ENCODE data around the gene SREBF2. TPM values are rescaled to one million over a fixed set of nuclear protein-coding genes. Genes with fewer than 3 reads are reported as not detected.

Gene SREBF2
- total and polyA plus RNA-seq, 9 of the 15 experiments (the other 6 are each of a cell fraction or from before 2014, with no cell fraction given), result 1.1 to 84.2 (median 26.9) TPM

- no peaks in the 10 kb centered on the region for H3K9me1 ChIP-seq (ENCODE audit: control insufficient read depth, insufficient read depth, low read length)
- no peaks in the 10 kb centered on the region for H3K27me3 ChIP-seq (ENCODE audit: control insufficient read depth in 2 of 2, insufficient read depth in 2 of 2, low read length in 2 of 2)
- ChIA-PET POLR2A (interaction anchor here (1.4 kb wide), 1 partner anchor 13 kb away, joined by 6 read pairs; the partner anchor contains the start of gene CCDC134), CTCF (ENCODE audit: low intra/inter-chr PET ratio) (no interaction called here)
- WGBS (ENCODE audit: insufficient coverage, low coverage, missing lambda C conversion rate), result 15% methylated on average over 2 of the region's 2 CpGs
- H3K36me3 ChIP-seq (ENCODE audit: control insufficient read depth, insufficient read depth, low read length), result no peaks in the 10 kb centered on the region
- in situ Hi-C loops (cut with MboI), result no loop called here
- H3K79me2 ChIP-seq (ENCODE audit: control insufficient read depth, insufficient read depth, low read length), result no peaks in the 10 kb centered on the region
- no peak overlapping the region for H3K27ac ChIP-seq (ENCODE audit: extremely low read depth, low read depth, low read length)
- no peak for FAIRE-seq
- H3K9me3 ChIP-seq (replicated peaks; ENCODE audit: control insufficient read depth, insufficient read depth, low read depth, low read length), result no peaks in the 10 kb centered on the region
- no peak for ATAC-seq
- DNase-seq (ENCODE audit: extremely low read depth in 1 of 4, low spot score in 3 of 4), result no peak
- no peak overlapping the region for H3K4me3 ChIP-seq
- H3K4me1 ChIP-seq (replicated peaks in 1 of 2; ENCODE audit: control insufficient read depth in 2 of 2, insufficient read depth in 2 of 2, low read length in 2 of 2), result no peaks in the 10 kb centered on the region
- no peak overlapping the region for H3K9ac ChIP-seq (ENCODE audit: insufficient read depth in 1 of 2, low read depth in 2 of 2, low read length in 2 of 2)
- H4K20me1 ChIP-seq (replicated peaks; ENCODE audit: control insufficient read depth, insufficient read depth, low read length), result no peaks in the 10 kb centered on the region
- H3K4me2 ChIP-seq (ENCODE audit: insufficient read depth, low read length), result no peak overlapping the region
- BruUV-seq (replicated peaks), result no TSS peak
- no peak for TF ChIP-seq GABPA (tag; conservative IDR thresholded peaks at IDR 0.05; ENCODE audit: low read depth)
- no peak for TF ChIP-seq ZSCAN29 (IDR thresholded peaks at IDR 0.05)
- no peak for TF ChIP-seq ZNF41 (CRISPR knock-in tag; conservative IDR thresholded peaks at IDR 0.05)
- no peak for TF ChIP-seq MCM5 (IDR thresholded peaks at IDR 0.05; ENCODE audit: low read depth)
- TF ChIP-seq ZNF445 (CRISPR knock-in tag; IDR thresholded peaks at IDR 0.05; ENCODE audit: low read depth), result no peak
- no peak for TF ChIP-seq ERF (CRISPR knock-in tag; IDR thresholded peaks at IDR 0.05)
- TF ChIP-seq RHOXF2B (CRISPR knock-in tag; conservative IDR thresholded peaks at IDR 0.05), result no peak
- TF ChIP-seq SMC3 (conservative IDR thresholded peaks at IDR 0.05; ENCODE audit: insufficient read depth, low read depth, low read length), result no peak
- TF ChIP-seq TARDBP (IDR thresholded peaks at IDR 0.05), result no peak
- TF ChIP-seq CXXC5 (CRISPR knock-in tag; IDR thresholded peaks at IDR 0.05), result no peak
- TF ChIP-seq THRAP3 (IDR thresholded peaks at IDR 0.05; ENCODE audit: borderline replicate concordance), result no peak
- no peak for TF ChIP-seq BRCA1 (IDR thresholded peaks at IDR 0.05)
- TF ChIP-seq BRCA1 (CRISPR knock-in tag; IDR thresholded peaks at IDR 0.05), result no peak
- intact Hi-C loops (cut with micrococcal nuclease), result no loop called here
- no peak overlapping the region for H2AFZ ChIP-seq (ENCODE audit: low read depth, low read length)
These were observed 45.6 kb upstream of the SREBF2 start for GRCh38 chr22:41787331-41787730.
